Kidney (tissue), 22 donors: ENCODE results near the gene MMD2. TPM values are rescaled to one million over a fixed set of nuclear protein-coding genes. Genes with fewer than 3 reads are reported as not detected.
A peak's percentile ranks its signal among the peaks of the same experiment; 100 is the strongest.

ENCODE experiments used
- DNase-seq, 5 donors: peaks; one replicate each; pipeline ENCODE4 v3.0.0-alpha.2; 2013 to 2020
- FAIRE-seq: peaks from 2 replicates; lab custom pipeline; 2012; peaks lifted over from hg19 to GRCh38; lab: Jason Lieb, UNC
- H3K27ac ChIP-seq, 2 donors: one replicate each; pipeline ENCODE4 v1.7.0; 2013; ENCODE audit warnings: low read depth in 2 of 2, low read length in 2 of 2, inconsistent platforms in 1 of 2
- H3K27me3 ChIP-seq: one replicate; pipeline ENCODE4 v1.7.1; 2013; ENCODE audit warnings: low read length, inconsistent platforms; ENCODE audit not compliant: control insufficient read depth, insufficient read depth
- H3K36me3 ChIP-seq, 3 donors: one replicate each; pipeline versions ENCODE4 v1.7.0 to v1.7.1; 2013; ENCODE audit warnings: low read length in 3 of 3, control low read depth in 1 of 3, inconsistent platforms in 1 of 3; ENCODE audit not compliant: insufficient read depth in 3 of 3, control insufficient read depth in 2 of 3
- H3K4me1 ChIP-seq, 3 donors: one replicate each; pipeline versions ENCODE4 v1.7.0 to v1.7.1; 2013; ENCODE audit warnings: low read length in 3 of 3, inconsistent platforms in 1 of 3, low read depth in 1 of 3; ENCODE audit not compliant: control insufficient read depth in 2 of 3, insufficient read depth in 2 of 3
- H3K4me3 ChIP-seq, 3 donors: one replicate each; pipeline versions ENCODE4 v1.7.0 to v1.8.1; 2013; ENCODE audit warnings: low read length in 3 of 3, control low read depth in 1 of 3, inconsistent platforms in 1 of 3
- H3K9ac ChIP-seq, 3 donors: one replicate each; pipeline versions ENCODE4 v1.7.0 to v1.7.1; 2013; ENCODE audit warnings: low read length in 3 of 3, control low read depth in 1 of 3, inconsistent platforms in 1 of 3
- H3K9me3 ChIP-seq, 3 donors: one replicate each; pipeline versions ENCODE4 v1.7.0 to v1.7.1; 2013; ENCODE audit warnings: low read length in 3 of 3, control low read depth in 1 of 3, inconsistent platforms in 1 of 3; ENCODE audit not compliant: control insufficient read depth in 2 of 3, insufficient read depth in 1 of 3
- CTCF ChIP-seq: IDR thresholded peaks from 3 replicates; pipeline ENCODE4 v1.5.1; 2012; ENCODE audit warnings: mild to moderate bottlenecking, moderate library complexity, borderline replicate concordance; ENCODE audit not compliant: insufficient read depth; ENCODE audit errors: extremely low read depth
- intact Hi-C: fragments of 100-400 bp; cut with DNase I; formaldehyde crosslinking; loops from one replicate; pipeline ENCODE4 v1.11.1; 2022
- long read RNA-seq, 10 donors: library from polyadenylated mRNA in 1 of 10; unstranded in 1 of 10; transcript quantifications; one replicate each; pipeline ENCODE4 v2.0.0 and lab custom pipeline, GENCODE V29; 2021 to 2026
- polyA plus RNA-seq: library from polyadenylated mRNA; stranded (reverse); fragments of 350-450 nt; fragmentation: Illumina TruSeq; extraction: RNeasy Lipid Tissue Mini Kit (QIAGEN cat#74804); gene quantifications from one replicate; pipeline ENCODE4 v1.2.3, GENCODE V29; 2014; ENCODE audit warnings: low read depth, low replicate concordance; ENCODE audit not compliant: insufficient read depth
- total RNA-seq: library from RNA; stranded (reverse); fragmentation: NEBNext Ultra II Directional; extraction: Animal tissue kit (Norgen Biotek cat#: 25700); gene quantifications from one replicate; pipeline ENCODE4 v1.2.1, GENCODE V29; 2021
- donor health status: control.
- donor health status: control.
- donor health status: control.
- donor health status: control.
- donor health status: control.
- donor health status: DM: yes; HTN: yes; CAD: no.
- donor health status: Normal renal cell carcinoma (clear cell type).

MMD2 gene, protein sequence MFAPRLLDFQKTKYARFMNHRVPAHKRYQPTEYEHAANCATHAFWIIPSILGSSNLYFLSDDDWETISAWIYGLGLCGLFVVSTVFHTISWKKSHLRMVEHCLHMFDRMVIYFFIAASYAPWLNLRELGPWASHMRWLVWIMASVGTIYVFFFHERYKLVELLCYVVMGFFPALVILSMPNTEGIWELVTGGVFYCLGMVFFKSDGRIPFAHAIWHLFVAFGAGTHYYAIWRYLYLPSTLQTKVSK
- total RNA-seq: not detected
- polyA plus RNA-seq: not detected
- long read RNA-seq, donor 1: 0 reads
- long read RNA-seq, donor 2: 0 reads
- long read RNA-seq, donor 3: 0 reads
- long read RNA-seq, donor 4: 0 reads
- long read RNA-seq, donor 5: 0 reads
- long read RNA-seq, donor 6: 0 reads
- long read RNA-seq, donor 7, partial matches to known transcripts: 0 of 1 reads
- long read RNA-seq, donor 7, other reads (novel, unspliced or antisense): 1 of 1 reads
- long read RNA-seq, donor 8: 0 reads
- long read RNA-seq, donor 9: 0 reads
- long read RNA-seq, donor 10: 0 reads

GRCh38 chr7:4958477-4959301 lies at the start of gene MMD2:
Gene MMD2 (minus strand): TSS chr7:4959187. CDS start chr7:4959017, 170 bp downstream.
- Histone ChIP-seq H3K4me1 (no peaks in the 10 kb centered on the region), H3K27ac (no peak within 1 kb of the TSS), H3K9ac (no peak within 1 kb of the TSS), H3K27me3 (peaks cover 4% of the 10 kb centered on the region), H3K4me3 (no peak within 1 kb of the TSS), H3K36me3 (no peaks in the 10 kb centered on the region), H3K9me3 (no peaks in the 10 kb centered on the region)
- intact Hi-C loops: no loop called here
- FAIRE-seq (no peak), DNase-seq (peak in 4 of 5 donors; percentile 13 to 63 (median 37))
- no peak for TF ChIP-seq CTCF

DNA sequence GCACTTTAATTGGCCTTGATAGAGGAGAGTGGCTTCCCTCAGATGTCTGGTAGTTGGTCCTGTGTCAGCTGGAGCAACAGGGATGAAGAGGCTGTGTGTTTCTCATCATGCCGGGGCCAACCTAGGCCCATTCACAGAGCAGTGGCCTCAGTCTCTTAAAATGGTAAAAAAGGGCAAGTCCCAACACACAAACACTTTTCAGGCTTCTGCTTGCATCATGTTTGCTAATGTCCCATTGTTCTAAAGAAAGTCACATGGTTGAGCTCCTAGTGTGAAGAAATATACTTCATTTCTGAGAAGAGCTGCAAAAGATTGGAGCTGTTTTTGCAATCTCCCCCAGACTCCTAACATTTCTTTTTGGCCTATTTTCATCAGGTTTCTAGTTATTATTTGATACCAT lies 46.1 kb upstream of the MMD2 start:
- DNase-seq (no peak), FAIRE-seq (no peak)
- no peak overlapping the region for H3K9ac ChIP-seq
- H3K4me1 ChIP-seq: no peaks in the 10 kb centered on the region
- H3K4me3 ChIP-seq: no peak overlapping the region
- TF ChIP-seq CTCF: no peak
- H3K9me3 ChIP-seq: no peaks in the 10 kb centered on the region
- no peaks in the 10 kb centered on the region for H3K27me3 ChIP-seq
- no peaks in the 10 kb centered on the region for H3K36me3 ChIP-seq
- H3K27ac ChIP-seq: no peak overlapping the region
- intact Hi-C loops: no loop called here

- Histone ChIP-seq H3K9ac (no peak overlapping the region), H3K36me3 (peaks cover 0 to 2% (median 0%) of the 10 kb centered on the region in 3 donors), H3K27ac (no peak overlapping the region), H3K27me3 (no peaks in the 10 kb centered on the region), H3K4me1 (no peaks in the 10 kb centered on the region), H3K4me3 (no peak overlapping the region), H3K9me3 (no peaks in the 10 kb centered on the region)
- DNase-seq (no peak), FAIRE-seq (no peak)
- no peak for TF ChIP-seq CTCF
- intact Hi-C loops: no loop called here
These were observed 42.9 kb upstream of the MMD2 start for GRCh38 chr7:5001911-5002310.
